HG03139 (cell line): ENCODE results near the gene APIP.

Source experiments
- ATAC-seq: cut with Tn5 transposase; IDR thresholded peaks from one replicate; pipeline ENCODE4 v1.9.1; 2021; ENCODE audit not compliant: unreplicated experiment

Gene APIP

GRCh38 chr11:34844463-34845112, 71.6 kb downstream of the APIP start:
- no peak for ATAC-seq

GRCh38 chr11:34843271-34843670, 72.9 kb downstream of the APIP start:
- ATAC-seq: no peak

- no peak for ATAC-seq
These were observed 75.3 kb downstream of the APIP start for GRCh38 chr11:34840736-34841386.

GRCh38 chr11:34839969-34840368, 76.2 kb downstream of the APIP start:
- ATAC-seq: no peak

GRCh38 chr11:34836958-34837856, 79.0 kb downstream of the APIP start:
- no peak for ATAC-seq

- ATAC-seq: no peak
These were observed 82.6 kb downstream of the APIP start for GRCh38 chr11:34833602-34834001.
